ENCODE data around the gene EGFLAM. TPM values are rescaled to one million over a fixed set of nuclear protein-coding genes. Genes with fewer than 3 reads are reported as not detected.

Gene EGFLAM
- total RNA-seq, 4 donors from 2014 or later: 1.8 to 3.9 (median 3.0) TPM

DNA sequence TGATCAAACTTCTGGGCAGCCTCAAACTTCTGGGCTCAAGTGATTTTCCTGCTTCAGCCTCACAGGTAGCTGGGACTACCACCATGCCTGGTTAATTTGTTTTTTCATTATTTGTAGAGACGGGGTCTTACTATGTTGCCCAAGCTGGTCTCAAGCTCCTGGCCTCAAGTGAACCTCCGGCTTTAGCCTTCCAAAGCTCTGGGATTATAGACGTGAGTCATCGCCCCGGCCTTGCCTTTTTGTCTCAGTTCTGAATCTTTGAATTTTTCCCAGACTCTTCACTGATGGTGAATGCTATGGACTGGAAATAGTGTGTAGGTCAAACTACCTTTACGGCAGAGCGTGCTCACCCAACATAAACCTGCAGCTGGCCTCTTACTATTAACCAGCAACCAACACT lies 32.3 kb upstream of the EGFLAM start:
- H3K4me1 ChIP-seq: no peaks in the 10 kb centered on the region
- no peak overlapping the region for H3K4me3 ChIP-seq
- WGBS: 96% methylated on average over 7 of the region's 7 CpGs
- TF ChIP-seq, protein P1, sequence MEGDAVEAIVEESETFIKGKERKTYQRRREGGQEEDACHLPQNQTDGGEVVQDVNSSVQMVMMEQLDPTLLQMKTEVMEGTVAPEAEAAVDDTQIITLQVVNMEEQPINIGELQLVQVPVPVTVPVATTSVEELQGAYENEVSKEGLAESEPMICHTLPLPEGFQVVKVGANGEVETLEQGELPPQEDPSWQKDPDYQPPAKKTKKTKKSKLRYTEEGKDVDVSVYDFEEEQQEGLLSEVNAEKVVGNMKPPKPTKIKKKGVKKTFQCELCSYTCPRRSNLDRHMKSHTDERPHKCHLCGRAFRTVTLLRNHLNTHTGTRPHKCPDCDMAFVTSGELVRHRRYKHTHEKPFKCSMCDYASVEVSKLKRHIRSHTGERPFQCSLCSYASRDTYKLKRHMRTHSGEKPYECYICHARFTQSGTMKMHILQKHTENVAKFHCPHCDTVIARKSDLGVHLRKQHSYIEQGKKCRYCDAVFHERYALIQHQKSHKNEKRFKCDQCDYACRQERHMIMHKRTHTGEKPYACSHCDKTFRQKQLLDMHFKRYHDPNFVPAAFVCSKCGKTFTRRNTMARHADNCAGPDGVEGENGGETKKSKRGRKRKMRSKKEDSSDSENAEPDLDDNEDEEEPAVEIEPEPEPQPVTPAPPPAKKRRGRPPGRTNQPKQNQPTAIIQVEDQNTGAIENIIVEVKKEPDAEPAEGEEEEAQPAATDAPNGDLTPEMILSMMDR (IDR thresholded peaks at IDR 0.05): no peak
- no peak for TF ChIP-seq POLR2A (IDR thresholded peaks at IDR 0.05)
- no peak overlapping the region for H3K27ac ChIP-seq
- no peaks in the 10 kb centered on the region for H3K9me3 ChIP-seq
- H3K27me3 ChIP-seq: no peaks in the 10 kb centered on the region
- no peaks in the 10 kb centered on the region for H3K36me3 ChIP-seq
- no peak for DNase-seq (ENCODE audit: low spot score in 2 of 2)

GRCh38 chr5:38228914-38229313 lies 29.4 kb upstream of the EGFLAM start:
- Histone ChIP-seq H3K27me3 (no peaks in the 10 kb centered on the region), H3K4me3 (no peak overlapping the region), H3K36me3 (no peaks in the 10 kb centered on the region), H3K27ac (no peak overlapping the region), H3K9me3 (no peaks in the 10 kb centered on the region), H3K4me1 (no peaks in the 10 kb centered on the region)
- DNase-seq (ENCODE audit: low spot score in 2 of 2): no peak
- TF ChIP-seq POLR2AphosphoS5 (IDR thresholded peaks at IDR 0.05) (no peak), POLR2A (IDR thresholded peaks at IDR 0.05) (no peak), EP300 (IDR thresholded peaks at IDR 0.05) (no peak)
- TF ChIP-seq, protein P1 (IDR thresholded peaks at IDR 0.05): no peak
- 67% methylated on average over 6 of the region's 6 CpGs for WGBS

- WGBS: 81% methylated on average over 4 of the region's 4 CpGs
- no peak for DNase-seq (ENCODE audit: low spot score in 2 of 2)
Observed at GRCh38 chr5:38234737-38235136, 23.6 kb upstream of the EGFLAM start.

DNA sequence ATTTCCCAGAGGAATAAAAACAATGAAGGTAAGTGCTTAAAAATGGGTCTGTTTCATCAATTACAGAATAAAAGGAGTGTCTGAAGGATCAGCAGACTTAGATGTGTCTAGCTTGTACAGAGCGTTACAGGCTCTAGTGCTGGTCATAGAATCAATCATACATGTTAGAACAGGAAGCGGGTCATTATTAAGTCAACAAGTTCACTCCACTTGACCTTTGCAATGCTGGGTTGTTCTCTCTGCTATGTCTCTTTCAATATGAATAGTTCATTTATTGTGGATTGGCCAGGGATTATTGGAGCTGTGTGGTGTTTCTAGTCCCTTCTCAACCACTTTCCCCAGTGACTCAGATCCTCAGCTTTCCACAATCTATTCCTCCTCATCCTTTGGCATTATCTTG lies 20.7 kb upstream of the EGFLAM start:
- no peak for DNase-seq (ENCODE audit: low spot score in 2 of 2)

More at GRCh38 chr5:38234737-38235136, 23.6 kb upstream of the EGFLAM start:
- no peaks in the 10 kb centered on the region for H3K9me3 ChIP-seq
- no peaks in the 10 kb centered on the region for H3K27me3 ChIP-seq
- no peaks in the 10 kb centered on the region for H3K4me1 ChIP-seq
- H3K36me3 ChIP-seq: no peaks in the 10 kb centered on the region
- TF ChIP-seq POLR2A (IDR thresholded peaks at IDR 0.05) (no peak), EP300 (IDR thresholded peaks at IDR 0.05) (no peak), POLR2AphosphoS5 (IDR thresholded peaks at IDR 0.05) (no peak)
- TF ChIP-seq, protein P1 (IDR thresholded peaks at IDR 0.05): no peak
- H3K27ac ChIP-seq: no peak overlapping the region
- H3K4me3 ChIP-seq: no peak overlapping the region

GRCh38 chr5:38240212-38240611 lies 18.1 kb upstream of the EGFLAM start:
- no peak overlapping the region for H3K27ac ChIP-seq
- H3K4me1 ChIP-seq: no peaks in the 10 kb centered on the region
- TF ChIP-seq, protein P1 (IDR thresholded peaks at IDR 0.05): no peak
- TF ChIP-seq POLR2AphosphoS5 (IDR thresholded peaks at IDR 0.05): no peak
- no peak for TF ChIP-seq POLR2A (IDR thresholded peaks at IDR 0.05)
- no peak for TF ChIP-seq EP300 (IDR thresholded peaks at IDR 0.05)
- peaks cover 8% of the 10 kb centered on the region for H3K27me3 ChIP-seq
- DNase-seq (ENCODE audit: low spot score in 2 of 2): no peak
- no peak overlapping the region for H3K4me3 ChIP-seq
- 58% methylated on average over 1 of the region's 1 CpG for whole genome bisulfite sequencing
- no peaks in the 10 kb centered on the region for H3K36me3 ChIP-seq
- H3K9me3 ChIP-seq: no peaks in the 10 kb centered on the region

More for the DNA sequence above, 20.7 kb upstream of the EGFLAM start:
- 41% methylated on average over 2 of the region's 2 CpGs for WGBS
- Histone ChIP-seq H3K4me1 (no peaks in the 10 kb centered on the region), H3K9me3 (no peaks in the 10 kb centered on the region), H3K4me3 (no peak overlapping the region), H3K36me3 (no peaks in the 10 kb centered on the region), H3K27me3 (peaks cover 5% of the 10 kb centered on the region), H3K27ac (no peak overlapping the region)
- TF ChIP-seq POLR2AphosphoS5 (IDR thresholded peaks at IDR 0.05) (no peak), EP300 (IDR thresholded peaks at IDR 0.05) (no peak), POLR2A (IDR thresholded peaks at IDR 0.05) (no peak)
- TF ChIP-seq, protein P1 (IDR thresholded peaks at IDR 0.05): no peak
